ENCODE measurements around the gene SPEN.

- no peak for TF ChIP-seq CTCF (IDR thresholded peaks at IDR 0.05)
- no peak for TF ChIP-seq POLR2A (IDR thresholded peaks at IDR 0.05)
Measured at GRCh38 chr1:15945832-15946448, 98.4 kb downstream of the SPEN start.
